IMR-90 (cell line): ENCODE measurements around the gene BRD3. TPM values are rescaled to one million over a fixed set of nuclear protein-coding genes. Genes with fewer than 3 reads are reported as not detected.

Source experiments
- ATAC-seq: fragments of 200-7000 bp; cut with Tn5 transposase; 2 replicates; pipeline ENCODE4 v1.9.1; 2020; ENCODE audit warnings: low read depth, mild to moderate bottlenecking, moderate library complexity
- BruUV-seq: library from RNA; stranded (reverse); fragments of 400-500 nt; replicated peaks from 2 replicates; lab custom pipeline; 2021; lab: Mats Ljungman, UMichigan
- CTCF ChIA-PET: fragments of 300-600 bp; formaldehyde crosslinking; extraction: SDS; loops from one replicate; lab custom pipeline; 2021; ENCODE audit warnings: antibody characterized with exemption; lab: Yijun Ruan, JAX
- POLR2A ChIA-PET: fragments of 300-600 bp; sonication (Branson Sonifier 250); formaldehyde crosslinking; loops from one replicate; lab custom pipeline; 2022; ENCODE audit warnings: antibody characterized with exemption; ENCODE audit not compliant: unreplicated experiment; lab: Charles Lee
- DNase-seq: peaks from one replicate; pipeline ENCODE4 v3.0.0; 2013
- H2AFZ ChIP-seq: replicated peaks from 2 replicates; pipeline ENCODE3; 2013; ENCODE audit warnings: low read length, mild to moderate bottlenecking; ENCODE audit not compliant: poor library complexity
- H2AK5ac ChIP-seq: 2 replicates; pipeline ENCODE4 v1.6.1; 2013; ENCODE audit warnings: low read depth, low read length, inconsistent platforms
- H2AK9ac ChIP-seq: replicated peaks from 2 replicates; pipeline ENCODE3; 2013; ENCODE audit warnings: mild to moderate bottlenecking, low read depth, low read length, moderate library complexity; ENCODE audit not compliant: poor library complexity
- H2BK120ac ChIP-seq: 2 replicates; pipeline ENCODE4 v1.6.1; 2013; ENCODE audit warnings: low read depth, low read length, inconsistent platforms
- H2BK15ac ChIP-seq: 3 replicates; pipeline ENCODE4 v1.6.1; 2013; ENCODE audit warnings: low read depth, low read length, inconsistent platforms
- H2BK20ac ChIP-seq: 2 replicates; pipeline ENCODE4 v1.6.1; 2013; ENCODE audit warnings: low read depth, mild to moderate bottlenecking, inconsistent platforms, low read length, moderate library complexity
- H2BK5ac ChIP-seq: 2 replicates; pipeline ENCODE4 v1.6.1; 2013; ENCODE audit warnings: mild to moderate bottlenecking, low read depth, low read length, inconsistent platforms; ENCODE audit not compliant: poor library complexity, severe bottlenecking
- H3K14ac ChIP-seq: replicated peaks from 2 replicates; pipeline ENCODE4 v1.6.1; 2013; ENCODE audit warnings: low read depth, low read length, inconsistent platforms
- H3K18ac ChIP-seq: 2 replicates; pipeline ENCODE4 v1.6.1; 2013; ENCODE audit warnings: low read depth, low read length, control low read depth
- H3K23ac ChIP-seq: 2 replicates; pipeline ENCODE4 v1.6.1; 2013; ENCODE audit warnings: low read depth, low read length, inconsistent platforms
- H3K27ac ChIP-seq: 2 replicates; pipeline ENCODE4 v1.5.1; 2013; ENCODE audit warnings: mild to moderate bottlenecking, control low read depth, low read length; ENCODE audit not compliant: insufficient read depth
- H3K27me3 ChIP-seq: 2 replicates; pipeline ENCODE4 v1.6.1; 2013; ENCODE audit warnings: low read length; ENCODE audit not compliant: control insufficient read depth, insufficient read depth
- H3K36me3 ChIP-seq: 2 replicates; pipeline ENCODE4 v1.6.1; 2013; ENCODE audit warnings: low read length, mixed read lengths; ENCODE audit not compliant: control insufficient read depth, insufficient read depth
- H3K4ac ChIP-seq: 2 replicates; pipeline ENCODE4 v1.6.1; 2013; ENCODE audit warnings: low read depth, low read length, inconsistent platforms
- H3K4me1 ChIP-seq: 2 replicates; pipeline ENCODE4 v1.6.1; 2013; ENCODE audit warnings: low read length, mixed read lengths; ENCODE audit not compliant: control insufficient read depth, insufficient read depth
- H3K4me2 ChIP-seq: 2 replicates; pipeline ENCODE4 v1.6.1; 2013; ENCODE audit warnings: low read depth, mild to moderate bottlenecking, control low read depth, low read length, moderate library complexity
- H3K4me3 ChIP-seq: 2 replicates; pipeline ENCODE4 v1.5.1; 2013; ENCODE audit warnings: low read depth, mild to moderate bottlenecking, control low read depth, low read length, moderate library complexity; ENCODE audit not compliant: insufficient read depth
- H3K56ac ChIP-seq: 2 replicates; pipeline ENCODE4 v1.6.1; 2013; ENCODE audit warnings: low read length, inconsistent platforms; ENCODE audit not compliant: insufficient read depth; ENCODE audit errors: extremely low read depth
- H3K79me1 ChIP-seq, 2 experiments: 2 replicates each; pipeline ENCODE4 v1.6.1; 2013; ENCODE audit warnings: low read length in 2 of 2, inconsistent platforms in 1 of 2, low read depth in 1 of 2
- H3K9ac ChIP-seq: 2 replicates; pipeline ENCODE4 v1.6.1; 2013; ENCODE audit warnings: low read depth, low read length, control low read depth
- H3K9me1 ChIP-seq: 2 replicates; pipeline ENCODE4 v1.6.1; 2013; ENCODE audit warnings: low read length, inconsistent platforms; ENCODE audit not compliant: insufficient read depth
- H3K9me3 ChIP-seq: 2 replicates; pipeline ENCODE4 v1.6.1; 2013; ENCODE audit warnings: low read length; ENCODE audit not compliant: control insufficient read depth, insufficient read depth
- H4K20me1 ChIP-seq: 2 replicates; pipeline ENCODE4 v1.6.1; 2013; ENCODE audit warnings: low read length, inconsistent platforms; ENCODE audit not compliant: insufficient read depth
- H4K5ac ChIP-seq: 2 replicates; pipeline ENCODE4 v1.6.1; 2013; ENCODE audit warnings: mild to moderate bottlenecking, low read depth, low read length, control low read depth
- H4K8ac ChIP-seq, 2 experiments: 2 replicates each; pipeline ENCODE4 v1.6.1; 2013; ENCODE audit warnings: low read depth in 2 of 2, low read length in 2 of 2, control low read depth in 1 of 2, inconsistent platforms in 1 of 2
- H4K91ac ChIP-seq: 2 replicates; pipeline ENCODE4 v1.6.1; 2013; ENCODE audit warnings: low read depth, low read length, inconsistent platforms; ENCODE audit not compliant: insufficient read depth
- BHLHE40 ChIP-seq: fragments of 150-350 bp; IDR thresholded peaks from 2 replicates; pipeline ENCODE4 v1.6.1; 2016; ENCODE audit warnings: mild to moderate bottlenecking, low read depth, low read length
- CEBPB ChIP-seq: IDR thresholded peaks from 2 replicates; pipeline ENCODE4 v1.6.1; 2012; ENCODE audit warnings: low read depth, low read length, improper control_type of control experiment
- CHD1 ChIP-seq: IDR thresholded peaks from 2 replicates; pipeline ENCODE4 v1.6.1; 2012; ENCODE audit warnings: low read depth, low read length, improper control_type of control experiment
- CTCF ChIP-seq: conservative IDR thresholded peaks from 2 replicates; pipeline ENCODE4 v1.5.1; 2012; ENCODE audit warnings: mild to moderate bottlenecking, low read depth, low read length, improper control_type of control experiment
- ELK1 ChIP-seq: fragments of 150-350 bp; IDR thresholded peaks from 2 replicates; pipeline ENCODE4 v1.6.1; 2016; ENCODE audit warnings: low read depth, mild to moderate bottlenecking, low read length, moderate library complexity, borderline replicate concordance
- FOS ChIP-seq: fragments of 150-350 bp; IDR thresholded peaks from 2 replicates; pipeline ENCODE4 v1.6.1; 2016; ENCODE audit warnings: low read depth, low read length
- MXI1 ChIP-seq: IDR thresholded peaks from 2 replicates; pipeline ENCODE4 v1.6.1; 2012; ENCODE audit warnings: low read depth, mild to moderate bottlenecking, low read length, moderate library complexity, borderline replicate concordance
- NFE2L2 ChIP-seq: fragments of 150-350 bp; IDR thresholded peaks from 2 replicates; pipeline ENCODE4 v1.6.1; 2016; ENCODE audit warnings: low read depth, mild to moderate bottlenecking, low read length
- POLR2A ChIP-seq: IDR thresholded peaks from 2 replicates; pipeline ENCODE4 v1.6.1; 2012; ENCODE audit warnings: mild to moderate bottlenecking, low read depth, low read length
- RAD21 ChIP-seq: IDR thresholded peaks from 2 replicates; pipeline ENCODE4 v1.6.1; 2012; ENCODE audit warnings: low read length, improper control_type of control experiment
- RCOR1 ChIP-seq: IDR thresholded peaks from 2 replicates; pipeline ENCODE4 v1.6.1; 2012; ENCODE audit warnings: mild to moderate bottlenecking, low read length, improper control_type of control experiment; ENCODE audit not compliant: insufficient replicate concordance
- RFX5 ChIP-seq: IDR thresholded peaks from 2 replicates; pipeline ENCODE4 v1.8.0; 2012; ENCODE audit warnings: low read depth, mild to moderate bottlenecking, low read length, moderate library complexity
- SMC3 ChIP-seq: fragments of 150-350 bp; IDR thresholded peaks from 2 replicates; pipeline ENCODE4 v1.6.1; 2016; ENCODE audit warnings: low read depth, mild to moderate bottlenecking, antibody characterized with exemption, low read length, moderate library complexity
- USF2 ChIP-seq: fragments of 150-350 bp; IDR thresholded peaks from 2 replicates; pipeline ENCODE4 v1.6.1; 2017; ENCODE audit warnings: mild to moderate bottlenecking, antibody characterized with exemption, low read length, low read depth
- WGBS, 2 experiments: methylation state at CpG; one replicate each; pipeline versions ENCODE4 v1.1.5 to v1.1.7; 2013; ENCODE audit warnings: missing lambda C conversion rate in 2 of 2; ENCODE audit not compliant: insufficient read length in 1 of 2; ENCODE audit errors: extremely low coverage in 2 of 2; 5-methylcytosine and 5-hydroxymethylcytosine counted together
- dilution Hi-C: fragments of 300-500 bp; cut with HindIII; formaldehyde crosslinking; loops from one replicate; pipeline ENCODE4 v1.14.3; 2018; ENCODE audit warnings: low sequenced_read_pairs; ENCODE audit not compliant: unreplicated experiment
- in situ Hi-C: fragments of 300-500 bp; cut with MboI; formaldehyde crosslinking; loops from 3 replicates; pipeline ENCODE4 v1.14.3; 2019; ENCODE audit warnings: low sequenced_read_pairs, inconsistent platforms, mixed read lengths
- intact Hi-C: fragments of 100-400 bp; cut with micrococcal nuclease; formaldehyde crosslinking; loops from 2 replicates; pipeline ENCODE4 v1.10.0; 2022
- polyA plus RNA-seq, 3 experiments: library from polyadenylated mRNA; depleted of rRNA; stranded (reverse); fragments of >200 nt; gene quantifications; 2 replicates each; pipeline ENCODE4 v1.2.3, GENCODE V29; 2012; ENCODE audit warnings: low replicate concordance in 1 of 3
- total RNA-seq: library from RNA; depleted of rRNA; stranded (reverse); fragments of >200 nt; gene quantifications from 2 replicates; pipeline ENCODE4 v1.2.3, GENCODE V29; 2012

The BRD3 gene
- total and polyA plus RNA-seq, 2 of the 4 experiments (the other 2 are of a cell fraction) = 2.2 to 7.1 TPM

- Histone ChIP-seq H3K9ac (no peak overlapping the region), H3K27ac (no peak overlapping the region), H3K27me3 (peaks cover 2% of the 10 kb centered on the region; the same call in 1 of the 2 replicates), H2BK15ac (no peak overlapping the region), H2BK20ac (no peak overlapping the region), H2BK120ac (no peak overlapping the region), H3K4ac (no peak overlapping the region), H4K5ac (no peak overlapping the region), H2AFZ (no peak overlapping the region), H4K20me1 (no peaks in the 10 kb centered on the region), H3K4me2 (no peak overlapping the region), H3K4me3 (no peak overlapping the region), H3K36me3 (no peaks in the 10 kb centered on the region), H2AK9ac (no peak overlapping the region), H3K9me1 (peaks cover 3% of the 10 kb centered on the region; the same call in 1 of the 2 replicates), H3K18ac (no peak overlapping the region), H3K79me1 (no peaks in the 10 kb centered on the region), H3K23ac (no peak overlapping the region), H3K14ac (no peak overlapping the region), H3K56ac (no peak overlapping the region), H3K9me3 (no peaks in the 10 kb centered on the region), H4K8ac (no peak overlapping the region), H2BK5ac (no peak overlapping the region), H4K91ac (no peak overlapping the region), H3K4me1 (peaks cover 2% of the 10 kb centered on the region; the same call in 1 of the 2 replicates), H2AK5ac (no peak overlapping the region)
- TF ChIP-seq CHD1 (no peak), RFX5 (no peak), BHLHE40 (no peak), USF2 (no peak), SMC3 (no peak), CTCF (no peak), CEBPB (no peak), ELK1 (no peak), RAD21 (no peak), MXI1 (no peak), FOS (no peak), RCOR1 (no peak), NFE2L2 (no peak), POLR2A (no peak)
- dilution Hi-C loops (loop anchor here (25.0 kb wide), 1 partner anchor 216 kb away; no protein-coding TSS in a partner anchor), intact Hi-C loops (no loop called here), in situ Hi-C loops (no loop called here)
- DNase-seq (no peak), ATAC-seq (no peak)
- CTCF ChIA-PET = interaction anchor here (1.1 kb wide), 1 partner anchor 10 kb away, joined by 4 read pairs; no protein-coding TSS in a partner anchor
- WGBS, 2 experiments = 50% methylated on average over 1 of the region's 2 CpGs; no CpG with 5 or more reads in 1 of the 2 experiments
- BruUV-seq = no TSS peak
- POLR2A ChIA-PET = no interaction called here
Observed at GRCh38 chr9:134003237-134003636, 64.6 kb downstream of the BRD3 start.
